Upper lobe of left lung (tissue), 4 donors: ENCODE results near the gene PLXND1.

Experiments used
- POLR2AphosphoS5 ChIP-seq, 2 donors: sonication (generic); formaldehyde crosslinking; IDR thresholded peaks; one replicate each; pipeline ENCODE4 v1.5.1; 2017; ENCODE audit warnings: antibody characterized with exemption in 2 of 2
- TF ChIP-seq, protein P1 (sequence below), 6 experiments: fragments of 450-650 bp in 4 of 6; fragments of 200-600 bp in 2 of 6; sonication (generic) in 2 of 6; IDR thresholded peaks; one replicate each; pipeline ENCODE4 v1.5.1; 2016 to 2019; ENCODE audit warnings: antibody characterized with exemption in 6 of 6

DNA sequence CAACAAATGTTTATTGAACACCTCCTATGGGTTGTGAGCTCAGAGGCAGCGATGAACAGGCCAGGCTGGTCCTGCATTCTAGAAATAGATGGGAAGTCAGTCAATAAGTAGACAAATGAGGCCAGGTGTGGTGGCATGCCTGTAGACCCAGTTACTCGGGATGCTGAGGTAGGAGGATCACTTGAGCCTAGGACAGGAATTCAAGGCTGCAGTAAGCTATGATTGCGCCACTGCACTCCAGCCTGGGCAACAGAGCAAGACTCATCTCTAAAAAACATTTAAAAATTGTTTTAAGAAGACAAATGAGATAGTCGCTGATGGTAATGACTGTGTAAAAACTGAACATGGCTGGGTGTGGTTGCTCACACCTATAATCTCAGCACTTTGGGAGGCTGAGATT is 82.4 kb downstream of the PLXND1 start:
- no peak for TF ChIP-seq POLR2AphosphoS5 (IDR thresholded peaks at IDR 0.05)
- TF ChIP-seq, protein P1, sequence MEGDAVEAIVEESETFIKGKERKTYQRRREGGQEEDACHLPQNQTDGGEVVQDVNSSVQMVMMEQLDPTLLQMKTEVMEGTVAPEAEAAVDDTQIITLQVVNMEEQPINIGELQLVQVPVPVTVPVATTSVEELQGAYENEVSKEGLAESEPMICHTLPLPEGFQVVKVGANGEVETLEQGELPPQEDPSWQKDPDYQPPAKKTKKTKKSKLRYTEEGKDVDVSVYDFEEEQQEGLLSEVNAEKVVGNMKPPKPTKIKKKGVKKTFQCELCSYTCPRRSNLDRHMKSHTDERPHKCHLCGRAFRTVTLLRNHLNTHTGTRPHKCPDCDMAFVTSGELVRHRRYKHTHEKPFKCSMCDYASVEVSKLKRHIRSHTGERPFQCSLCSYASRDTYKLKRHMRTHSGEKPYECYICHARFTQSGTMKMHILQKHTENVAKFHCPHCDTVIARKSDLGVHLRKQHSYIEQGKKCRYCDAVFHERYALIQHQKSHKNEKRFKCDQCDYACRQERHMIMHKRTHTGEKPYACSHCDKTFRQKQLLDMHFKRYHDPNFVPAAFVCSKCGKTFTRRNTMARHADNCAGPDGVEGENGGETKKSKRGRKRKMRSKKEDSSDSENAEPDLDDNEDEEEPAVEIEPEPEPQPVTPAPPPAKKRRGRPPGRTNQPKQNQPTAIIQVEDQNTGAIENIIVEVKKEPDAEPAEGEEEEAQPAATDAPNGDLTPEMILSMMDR (IDR thresholded peaks at IDR 0.05) = no peak
